ENCODE results near the gene STC2. TPM values are rescaled to one million over a fixed set of nuclear protein-coding genes. Genes with fewer than 3 reads are reported as not detected.

STC2 gene
- total RNA-seq, 1 donor from 2014 or later = 12.1 TPM

DNA sequence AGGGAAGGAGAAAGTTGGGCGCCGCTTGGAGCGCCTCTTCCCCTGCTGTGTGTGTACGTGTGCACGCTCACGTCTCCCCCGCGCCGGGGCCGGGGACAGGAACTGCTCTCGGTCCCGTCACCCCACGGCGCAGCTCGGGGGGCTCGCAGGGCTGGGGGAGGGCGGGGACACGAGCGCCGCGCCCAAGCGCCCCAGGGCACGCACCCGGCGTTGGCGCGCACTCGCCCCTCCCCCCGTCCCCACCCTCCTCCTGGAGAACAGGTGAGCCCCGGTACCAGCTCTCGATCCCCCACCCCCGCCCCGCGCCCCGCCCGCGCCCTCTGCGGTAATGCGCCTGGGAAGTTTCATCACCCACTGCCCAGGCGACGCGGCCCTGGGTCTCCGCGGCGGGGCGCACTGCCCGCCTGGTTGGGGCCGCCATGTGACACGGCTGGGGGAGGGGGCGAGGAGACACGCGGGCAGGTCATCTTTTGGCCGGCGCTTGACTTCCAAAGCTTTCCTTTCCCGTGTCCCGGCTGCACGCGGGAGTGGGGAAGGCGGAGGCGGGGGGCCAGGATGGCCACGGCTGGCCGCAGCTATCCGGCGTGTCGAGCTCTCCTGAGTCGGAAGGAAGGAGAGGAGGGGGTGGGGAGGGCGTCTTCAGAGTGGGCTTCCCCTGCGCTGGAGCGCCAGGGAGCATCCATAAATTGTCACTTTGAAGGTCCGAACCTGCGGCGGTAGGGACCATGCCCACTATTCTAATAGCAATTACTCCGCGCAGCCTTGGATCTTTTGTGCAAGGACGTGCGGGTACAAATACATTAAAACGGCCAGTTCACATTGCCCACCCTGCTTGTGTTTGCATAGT lies 1.5 kb upstream of the STC2 start:
- peak in 1 of 2 donors; percentile 36 for DNase-seq (ENCODE audit: low read depth in 2 of 2)

DNA sequence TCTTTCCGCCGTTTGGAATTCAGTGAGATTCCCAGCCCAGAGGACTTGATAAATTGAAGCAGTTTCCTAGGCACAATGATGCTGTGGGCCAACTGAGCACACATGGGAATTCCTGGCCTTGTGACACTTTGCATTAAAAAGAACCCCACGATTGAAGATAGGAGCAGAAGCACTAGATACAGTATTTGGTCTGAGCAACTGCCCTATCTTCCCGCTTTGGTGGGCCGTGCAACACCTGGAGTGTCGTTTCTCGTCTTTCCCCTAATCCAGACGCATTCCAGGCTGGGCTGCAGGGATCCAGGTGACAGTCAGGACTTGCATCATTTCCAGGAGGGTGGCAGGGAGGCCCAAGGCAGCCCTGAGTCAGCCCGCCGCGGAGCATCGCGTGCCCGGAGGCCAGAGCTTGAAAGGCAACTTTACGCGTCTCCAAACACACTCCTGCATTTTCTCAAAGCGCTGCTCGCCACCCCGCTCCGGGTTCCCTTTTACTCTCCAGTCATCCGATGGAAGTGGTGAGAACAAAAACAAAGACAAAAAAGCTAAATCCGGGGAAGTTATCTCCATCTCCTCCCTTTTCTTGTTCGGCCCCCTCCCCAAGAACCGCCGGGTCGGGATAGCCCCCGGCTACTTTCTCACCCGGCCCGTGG lies 753 bp upstream of the STC2 start:
- peak in 1 of 2 donors; percentile 58 for DNase-seq (ENCODE audit: low read depth in 2 of 2)

DNA sequence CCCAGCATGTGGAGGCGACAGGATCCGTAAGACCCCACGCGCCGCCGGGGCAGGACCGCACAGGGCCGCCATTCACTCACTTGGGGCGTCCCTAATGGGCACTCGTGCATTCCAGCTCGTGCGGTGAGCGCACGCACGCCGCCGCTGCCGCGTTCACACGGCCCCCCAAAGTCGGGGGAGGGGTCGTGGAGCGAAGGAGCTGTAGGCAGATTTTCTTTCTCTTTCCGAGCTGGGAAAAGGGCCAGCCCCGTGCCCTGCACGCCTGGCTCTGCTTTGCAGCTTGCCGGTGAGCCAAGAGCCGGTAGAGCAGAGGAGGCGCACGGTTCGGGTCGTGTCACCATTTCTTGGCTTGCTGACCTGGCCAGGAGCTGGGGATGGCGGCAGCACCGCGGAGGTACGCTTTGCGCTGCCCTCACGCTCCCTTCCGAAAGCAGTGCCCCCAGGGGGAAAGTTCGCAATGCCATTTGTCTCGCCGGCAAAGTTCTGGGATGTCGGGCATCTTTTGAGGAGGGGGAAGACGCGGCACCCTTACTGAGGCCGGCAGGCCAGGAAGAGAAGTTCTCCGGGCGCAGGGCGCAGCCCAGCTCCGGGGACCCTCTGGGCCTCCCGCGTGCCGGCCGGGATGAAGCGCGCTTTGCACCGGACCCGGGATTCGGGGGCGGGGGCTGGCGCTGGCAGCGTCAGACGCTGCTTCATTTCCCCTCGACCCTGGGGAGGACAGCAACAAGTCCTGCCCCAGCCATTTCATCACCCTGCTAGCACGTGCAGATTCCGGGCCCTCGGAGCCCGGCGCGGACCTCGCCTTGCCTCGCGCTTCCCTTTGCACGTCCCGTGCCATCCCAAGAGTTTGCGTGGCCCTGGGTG lies 898 bp downstream of the STC2 start:
- DNase-seq (ENCODE audit: low read depth in 2 of 2) = peak in 1 of 2 donors; percentile 72

DNA sequence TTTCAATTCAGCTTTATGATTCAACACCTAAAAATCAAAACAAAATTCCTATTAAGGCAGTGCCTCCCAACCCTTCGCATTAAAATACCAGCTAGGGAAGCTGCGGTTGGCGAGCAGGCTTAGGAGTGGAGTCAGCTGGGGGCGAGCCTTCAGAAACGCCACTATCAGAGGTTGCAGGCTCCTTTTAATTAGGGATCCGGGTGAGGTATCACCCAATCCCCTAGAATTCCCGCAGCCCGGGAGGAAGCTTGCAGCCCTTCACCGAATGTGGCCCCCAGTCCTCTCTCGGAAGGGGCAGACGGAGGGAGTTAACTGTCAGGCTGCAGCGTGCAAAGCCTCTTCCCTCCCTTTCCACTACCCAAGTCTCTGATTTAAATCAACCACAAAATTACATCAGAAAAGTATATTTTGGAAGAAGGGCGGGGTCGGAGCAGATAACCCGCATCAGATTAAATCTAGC lies 1.7 kb downstream of the STC2 start:
- DNase-seq (ENCODE audit: low read depth in 2 of 2) = peak in 1 of 2 donors; percentile 34

DNA sequence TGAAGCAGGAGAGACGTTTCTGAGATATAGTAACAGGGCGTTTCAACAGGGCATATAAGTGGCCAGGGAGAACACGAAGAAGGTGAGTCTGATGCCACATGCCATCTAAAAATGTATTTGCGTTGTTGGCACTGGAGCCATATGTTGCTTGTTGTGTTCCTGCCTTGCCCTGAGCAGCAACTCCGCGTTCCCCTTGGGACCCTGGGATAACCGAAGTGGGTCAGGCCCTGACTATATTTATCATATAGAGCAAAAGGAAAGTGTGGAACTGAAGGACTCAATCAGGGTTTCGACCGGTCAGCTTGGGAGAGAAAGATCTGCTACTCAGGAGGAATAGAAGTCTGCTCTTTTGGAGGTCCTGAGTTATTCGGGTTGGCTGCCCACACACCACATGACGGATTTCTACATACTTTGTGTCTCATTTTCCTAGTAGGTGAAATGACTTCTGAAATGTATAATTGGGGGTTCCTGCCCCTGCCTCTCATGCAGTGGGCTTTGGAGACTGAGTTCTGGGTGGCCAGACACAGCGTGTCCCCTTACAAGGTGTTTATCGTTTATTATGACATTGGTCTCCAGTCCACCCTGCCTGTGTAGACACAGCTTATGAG lies 3.0 kb downstream of the STC2 start:
- no peak for DNase-seq (ENCODE audit: low read depth in 2 of 2)

DNA sequence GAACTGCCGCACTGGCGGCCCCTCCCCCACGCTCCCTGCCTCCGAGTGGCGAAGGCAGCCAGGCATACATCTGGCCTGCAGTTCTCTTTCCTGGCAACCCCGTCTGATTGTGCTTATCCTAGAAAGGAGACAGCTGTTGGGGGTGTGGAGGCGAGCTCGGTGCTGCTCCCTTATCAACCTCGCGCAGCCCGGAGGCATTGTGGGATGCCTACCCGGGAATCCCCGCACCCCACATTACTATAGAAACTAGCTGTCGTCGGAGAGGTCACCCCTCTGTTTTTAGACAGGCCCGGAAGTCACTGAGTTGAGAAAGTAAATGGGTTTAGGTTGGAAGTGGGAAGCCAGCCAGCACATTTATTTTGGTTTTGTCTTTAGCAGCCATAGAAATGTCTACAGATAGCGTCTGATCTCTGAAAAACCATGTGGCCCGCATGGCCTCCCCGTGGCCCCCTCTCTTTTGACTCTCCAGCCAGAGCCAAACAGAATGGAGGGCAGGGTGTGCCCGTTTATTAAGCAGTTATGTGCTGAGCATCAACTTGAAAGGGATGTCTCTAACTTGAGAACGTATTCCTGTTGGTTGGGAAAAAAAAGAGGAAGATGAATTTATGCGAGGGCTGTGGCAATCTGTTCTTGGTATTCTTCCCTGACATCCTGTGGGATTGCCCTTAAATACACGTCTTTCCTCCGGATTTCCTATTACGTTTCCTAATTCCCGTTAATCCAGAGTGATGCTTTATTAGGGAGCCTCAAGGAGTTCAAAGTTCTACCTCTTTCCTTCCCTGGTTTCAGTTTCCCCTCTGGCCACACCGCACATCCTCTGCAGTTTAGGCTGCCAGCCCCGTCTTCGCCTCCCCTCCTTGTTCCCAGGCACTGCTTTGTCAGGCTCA lies 3.9 kb downstream of the STC2 start:
- peak in 1 of 2 donors; percentile 65 for DNase-seq (ENCODE audit: low read depth in 2 of 2)

DNA sequence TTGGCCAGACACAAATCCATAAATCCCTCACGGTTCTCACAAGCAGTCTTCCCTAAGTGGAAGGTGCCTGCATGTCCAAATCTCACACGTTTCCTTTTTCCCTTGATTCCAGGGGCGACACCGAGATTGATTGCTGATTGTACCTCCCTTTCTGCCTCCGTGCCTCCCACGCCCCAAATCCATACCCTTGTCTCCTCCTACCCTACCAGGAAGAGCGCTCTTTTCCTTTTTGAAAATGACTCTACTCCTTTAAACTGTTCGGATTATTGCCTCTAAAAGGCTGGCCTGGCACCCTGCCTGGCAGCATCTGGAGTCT lies 4.5 kb downstream of the STC2 start:
- no peak for DNase-seq (ENCODE audit: low read depth in 2 of 2)

DNA sequence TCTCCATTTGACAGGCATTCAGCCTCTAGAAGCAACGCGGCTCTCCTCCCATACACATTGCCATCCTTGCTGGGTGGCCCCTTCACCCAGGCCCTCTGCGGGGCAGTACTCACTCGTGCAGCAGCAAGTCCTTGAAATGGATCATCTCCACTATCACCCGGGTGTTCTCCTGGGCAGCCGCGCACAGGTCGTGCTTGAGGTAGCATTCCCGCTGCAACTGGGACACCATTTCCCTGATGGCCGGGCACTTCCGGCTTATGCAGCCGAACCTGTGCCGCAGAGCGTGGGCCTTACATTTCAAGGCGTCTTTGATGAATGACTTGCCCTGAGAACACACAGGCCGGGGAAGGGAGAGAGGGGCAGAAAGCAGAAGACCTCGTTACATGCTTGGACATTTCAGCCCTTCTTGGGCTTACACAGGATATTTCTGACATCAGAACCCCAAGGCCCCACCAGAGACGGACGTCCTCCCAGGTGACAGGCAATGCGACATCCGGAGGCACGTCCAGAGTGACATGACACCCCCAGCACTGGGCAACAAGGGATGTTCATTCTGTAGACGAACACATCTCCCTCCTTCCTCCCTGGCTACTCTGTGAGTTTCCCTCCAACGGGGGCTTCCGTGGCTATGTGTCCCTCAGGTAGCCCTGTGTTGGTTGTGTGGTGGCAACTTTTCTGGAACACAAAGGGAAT lies 5.0 kb downstream of the STC2 start:
- DNase-seq (ENCODE audit: low read depth in 2 of 2) = no peak

DNA sequence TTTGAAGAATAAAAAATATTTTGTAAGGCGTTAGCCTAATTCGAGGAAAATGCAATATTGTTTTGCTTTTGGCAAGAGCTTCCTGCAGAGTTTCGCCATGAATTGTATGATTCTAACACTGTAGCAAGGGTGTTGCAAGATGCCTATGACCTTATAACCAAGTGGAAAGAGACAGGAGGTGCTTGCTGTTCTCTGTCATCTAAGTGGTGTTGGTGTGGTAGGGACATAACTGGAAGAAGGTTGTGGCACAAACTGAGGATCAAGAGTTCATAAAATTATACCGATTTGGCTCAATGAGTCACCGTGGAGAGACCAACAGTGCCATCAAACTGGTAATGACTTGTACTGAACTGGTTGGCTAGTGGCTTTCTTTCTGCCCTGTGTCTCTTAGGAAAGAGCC lies 6.3 kb downstream of the STC2 start:
- no peak for DNase-seq (ENCODE audit: low read depth in 2 of 2)

DNA sequence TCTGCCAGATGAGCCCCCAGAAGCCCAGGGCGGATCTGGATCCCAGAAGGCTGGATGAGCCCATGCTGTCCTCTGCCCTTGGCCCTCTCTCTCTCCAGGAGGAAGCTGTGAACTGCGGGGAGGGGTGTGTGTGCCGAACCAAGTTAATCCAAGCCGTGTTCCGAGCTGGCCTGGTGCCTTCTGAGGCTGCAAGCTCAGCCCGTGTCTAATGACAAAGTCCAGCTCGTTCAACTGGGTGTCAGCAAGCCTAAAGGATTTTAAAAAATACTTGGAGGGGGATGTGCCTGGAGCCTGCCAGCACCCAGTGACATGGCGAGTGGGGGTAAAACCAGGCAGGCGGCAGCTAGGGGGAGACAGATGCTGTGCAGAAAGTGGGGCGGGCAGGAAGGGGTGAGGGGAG lies 8.0 kb downstream of the STC2 start:
- no peak for DNase-seq (ENCODE audit: low read depth in 2 of 2)

DNA sequence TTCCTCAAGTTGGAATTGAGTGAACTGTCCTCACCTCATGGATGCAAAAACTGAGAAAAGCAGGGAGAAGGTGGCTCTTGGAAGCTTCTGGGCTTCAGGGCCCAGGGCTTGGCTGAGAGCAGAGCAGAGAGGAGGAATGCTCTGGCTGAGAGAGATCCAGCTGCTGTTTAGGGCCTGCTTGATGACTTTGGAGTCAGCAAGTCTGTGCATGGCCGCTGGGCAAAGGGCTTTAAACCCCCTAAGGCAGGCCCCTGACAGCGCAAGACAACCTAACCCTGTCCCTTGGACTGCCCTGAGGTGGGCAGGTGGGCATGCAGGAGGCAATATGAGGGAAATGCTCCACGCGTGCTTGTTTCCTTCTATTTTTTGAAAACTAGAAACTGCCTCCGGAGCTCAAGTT lies 8.6 kb downstream of the STC2 start:
- DNase-seq (ENCODE audit: low read depth in 2 of 2) = no peak

DNA sequence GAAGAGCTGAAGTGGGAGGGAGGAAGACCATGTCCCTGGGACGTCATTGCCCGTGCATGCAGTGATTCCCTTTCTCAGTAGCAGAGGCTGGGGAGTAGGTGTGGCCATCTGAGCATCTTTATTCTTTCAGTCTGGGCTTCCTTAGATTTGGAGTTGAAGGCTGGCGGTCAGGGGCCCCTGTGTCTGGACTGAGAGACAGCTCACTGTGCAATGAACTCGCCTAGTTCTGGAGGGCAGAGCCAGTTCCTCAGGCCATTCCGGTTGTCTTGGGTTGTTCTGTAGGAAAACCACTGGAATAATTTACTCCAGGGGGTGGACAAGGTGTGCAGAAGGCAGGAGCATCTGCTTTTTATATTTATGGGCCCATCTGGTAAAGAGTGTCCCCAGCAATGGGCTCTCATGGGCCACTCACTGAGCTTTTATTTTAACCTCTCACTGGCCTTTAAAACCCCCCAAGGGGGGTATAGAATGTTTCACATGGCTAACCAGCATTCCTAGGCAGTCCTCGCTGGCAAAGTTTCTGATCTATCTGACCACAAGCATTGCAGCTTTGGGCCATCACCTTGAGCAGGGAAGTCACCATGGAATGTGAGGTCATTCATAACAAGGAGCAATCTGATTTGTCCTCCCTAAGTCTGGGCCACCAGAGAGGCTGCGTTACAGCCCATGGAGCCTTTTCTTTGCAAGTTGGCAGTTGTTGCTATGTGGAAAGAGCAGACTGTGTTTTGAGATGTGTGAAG lies 9.2 kb downstream of the STC2 start:
- DNase-seq (ENCODE audit: low read depth in 2 of 2) = no peak

DNA sequence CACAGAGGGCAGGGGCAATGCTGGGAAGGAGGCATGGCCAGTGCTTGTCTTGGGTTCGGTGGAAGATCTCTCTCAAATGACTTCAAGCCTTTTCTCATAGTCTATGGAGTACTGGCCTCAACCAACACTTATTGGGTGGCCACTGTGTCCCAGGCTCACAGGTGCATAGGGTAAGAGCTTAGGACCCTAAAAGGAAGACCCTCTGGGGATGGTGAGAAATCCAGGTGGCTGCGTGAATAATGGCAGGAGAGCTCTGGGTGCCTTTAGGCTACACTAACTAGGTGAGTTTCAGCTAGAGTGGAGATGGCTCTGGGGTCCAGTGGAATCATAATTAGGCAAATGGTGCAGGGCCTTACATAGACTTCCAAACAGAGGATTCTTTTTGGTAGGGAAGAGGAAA lies 9.9 kb downstream of the STC2 start:
- no peak for DNase-seq (ENCODE audit: low read depth in 2 of 2)

DNA sequence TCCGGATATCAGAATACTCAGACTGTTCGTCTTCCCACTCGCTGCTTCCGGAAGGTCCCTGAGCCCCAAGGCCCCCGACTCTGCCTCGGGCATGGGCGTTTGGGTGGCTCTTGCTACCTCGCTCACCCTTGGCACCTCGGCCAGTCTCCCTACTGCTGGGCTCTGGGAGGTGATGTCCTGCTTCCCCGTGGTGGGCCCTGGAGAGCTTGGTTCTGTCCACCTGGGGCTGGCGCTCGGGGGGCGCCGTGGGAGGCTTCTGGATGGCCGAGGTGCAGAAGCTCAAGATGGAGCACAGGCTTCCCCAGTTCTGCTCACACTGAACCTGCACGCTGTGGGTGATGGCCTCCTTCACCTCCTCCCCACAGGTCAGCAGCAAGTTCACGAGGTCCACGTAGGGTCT lies 10.4 kb downstream of the STC2 start:
- no peak for DNase-seq (ENCODE audit: low read depth in 2 of 2)

DNA sequence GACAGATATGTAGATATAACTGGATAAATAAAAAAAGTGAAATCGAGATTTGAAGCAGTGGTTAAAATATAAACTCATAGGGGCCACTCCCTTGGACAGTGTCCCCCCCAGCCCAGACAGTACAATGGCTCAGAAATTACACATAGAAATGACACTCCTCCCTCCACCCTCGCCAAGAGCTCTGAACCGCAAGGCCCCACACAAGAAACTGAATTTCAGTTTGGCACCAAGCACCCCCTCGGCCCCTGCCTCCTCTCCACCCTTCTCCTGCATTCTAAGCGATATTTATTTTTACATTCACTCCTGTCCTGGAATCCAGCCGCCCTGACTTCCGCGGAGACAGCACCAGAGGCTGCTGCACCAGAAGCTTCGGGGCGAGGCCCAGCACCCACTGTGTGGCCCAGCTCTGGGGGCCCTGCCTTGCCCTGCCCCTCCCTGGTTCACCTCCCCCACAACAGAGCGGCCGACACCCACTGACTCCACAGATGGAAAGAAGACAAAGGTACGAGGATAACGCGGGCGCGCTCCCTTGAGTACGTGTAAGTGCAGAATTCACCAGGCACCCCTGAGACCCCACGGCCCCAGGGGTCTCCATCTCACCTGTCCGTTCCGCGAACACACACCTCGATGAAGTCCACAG lies 11.0 kb downstream of the STC2 start:
- DNase-seq (ENCODE audit: low read depth in 2 of 2) = no peak

DNA sequence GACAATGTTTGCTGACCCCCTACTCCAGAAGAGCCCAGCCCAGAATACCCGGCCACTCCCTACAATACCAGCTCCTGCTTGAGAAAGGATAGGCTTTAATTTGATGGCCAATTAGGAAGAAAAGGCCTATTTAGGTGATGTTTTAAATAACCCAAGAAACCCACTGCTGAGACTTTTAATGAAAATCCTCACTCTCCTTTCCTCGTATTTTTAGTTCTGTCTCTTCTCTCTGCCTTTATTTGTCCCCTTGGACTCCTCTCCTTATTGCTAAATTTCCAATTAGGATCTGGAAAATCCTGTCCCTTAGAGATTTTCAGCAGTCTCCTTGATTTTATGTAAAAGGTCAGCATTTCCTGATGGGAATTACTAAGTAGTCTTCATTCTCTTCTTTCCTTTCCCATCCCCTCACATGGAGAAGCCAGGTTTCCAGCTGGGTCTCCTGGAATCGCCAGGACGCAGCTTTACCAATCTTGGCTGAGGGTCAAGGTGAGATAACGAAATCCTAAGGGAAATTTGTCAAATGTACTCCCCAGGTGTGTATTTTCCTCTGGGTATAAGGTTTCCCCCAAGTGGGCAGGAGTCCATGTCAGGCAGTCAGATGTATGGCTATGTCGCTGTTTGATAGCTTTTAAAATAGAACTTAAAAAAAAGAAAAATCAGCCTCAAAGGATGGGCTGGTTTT lies 11.7 kb downstream of the STC2 start:
- DNase-seq (ENCODE audit: low read depth in 2 of 2) = no peak

DNA sequence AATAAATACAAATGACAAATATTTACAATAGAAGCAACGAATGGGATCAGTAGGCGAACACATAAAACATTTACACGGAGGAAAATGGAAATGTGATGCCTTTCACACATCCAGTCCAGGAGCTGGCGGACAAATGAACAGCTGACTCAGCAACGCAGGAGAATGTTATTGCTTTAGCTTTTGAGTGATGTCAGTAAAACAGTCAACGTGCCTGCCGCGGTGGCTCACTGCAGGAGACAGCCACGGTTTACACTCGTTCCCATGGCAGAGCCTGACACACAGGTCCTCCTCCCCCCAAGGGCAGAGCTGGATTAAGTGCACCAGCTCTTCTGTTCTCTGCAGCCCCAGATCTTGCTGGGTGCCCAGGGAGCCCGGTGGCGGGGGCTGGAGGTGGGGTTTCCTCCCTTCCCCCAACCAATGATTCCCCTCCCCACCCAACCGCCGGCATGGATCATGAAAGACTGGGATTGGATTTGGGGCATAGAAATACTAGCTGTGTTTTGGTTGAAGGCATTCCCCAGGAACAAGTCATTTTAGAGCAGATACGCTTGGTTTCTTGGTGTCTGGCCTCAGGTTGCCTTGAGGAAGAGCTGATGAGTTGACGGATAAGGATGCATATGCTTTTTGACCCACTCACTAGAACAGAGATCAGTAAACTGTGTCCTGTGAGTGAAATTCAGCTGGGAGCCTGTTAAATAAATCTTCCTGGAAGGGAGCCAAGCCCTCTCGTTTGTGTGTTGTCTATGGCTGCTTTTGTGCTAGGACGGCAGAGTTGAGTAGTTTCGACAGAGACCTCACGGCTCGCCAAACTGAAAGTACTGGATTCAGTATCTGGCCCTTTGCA lies 12.5 kb downstream of the STC2 start:
- peak in 1 of 2 donors; percentile 42 for DNase-seq (ENCODE audit: low read depth in 2 of 2)

Measured in dermis microvascular lymphatic vessel endothelial cell (primary cell).